Ecto neural progenitor cell (in vitro differentiated cells): ENCODE measurements around the gene AGAP1.

Experiments
- DNase-seq: peaks from one replicate; pipeline ENCODE4 v3.0.0-alpha.2; 2018; ENCODE audit warnings: low spot score

The AGAP1 gene

GRCh38 chr2:235569837-235570236 is 76.0 kb downstream of the AGAP1 start:
- DNase-seq, result no peak

DNA sequence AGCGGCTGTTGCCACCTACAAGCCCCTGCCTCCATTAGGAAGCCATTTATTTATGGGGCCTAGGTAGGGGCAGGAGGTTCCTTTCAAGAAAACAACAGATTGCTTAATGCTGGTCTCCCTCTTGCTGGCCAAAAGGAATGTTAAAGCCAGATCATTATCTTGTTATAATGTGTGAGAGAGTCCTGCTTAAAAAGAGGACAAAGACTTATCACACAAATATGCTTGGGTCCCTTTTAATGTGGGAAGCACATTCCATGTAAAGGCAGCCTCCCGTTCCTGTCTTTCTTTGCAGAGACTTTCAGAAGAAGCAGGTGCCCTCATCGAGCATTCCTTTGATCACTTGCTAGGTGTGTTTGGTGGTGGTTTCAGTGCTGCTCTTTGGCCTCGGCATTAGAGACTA is 76.4 kb downstream of the AGAP1 start:
- DNase-seq, result no peak

- DNase-seq, result no peak
Observed at GRCh38 chr2:235570966-235571692, 77.3 kb downstream of the AGAP1 start.

DNA sequence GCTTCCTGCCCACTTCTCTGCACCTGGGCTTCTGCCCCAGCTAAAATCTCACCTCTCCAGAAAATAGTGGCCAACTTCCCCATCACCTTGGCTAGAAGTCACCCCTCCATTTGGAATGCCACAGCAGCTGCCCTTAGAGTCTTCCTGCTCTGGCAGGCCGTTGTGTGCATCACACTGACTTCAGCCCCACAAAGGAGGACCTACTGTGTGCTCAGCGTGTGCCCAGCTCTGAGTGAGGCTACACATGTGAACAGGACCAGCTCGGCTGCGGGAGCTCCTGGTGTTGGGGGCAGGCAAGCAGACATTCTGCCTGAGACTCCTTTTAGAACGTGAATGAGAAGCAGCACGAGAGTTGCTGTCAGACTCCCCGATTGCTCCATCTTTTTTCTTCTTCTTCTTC is 78.7 kb downstream of the AGAP1 start:
- no peak for DNase-seq

GRCh38 chr2:235573331-235574221 is 79.7 kb downstream of the AGAP1 start:
- no peak for DNase-seq

DNA sequence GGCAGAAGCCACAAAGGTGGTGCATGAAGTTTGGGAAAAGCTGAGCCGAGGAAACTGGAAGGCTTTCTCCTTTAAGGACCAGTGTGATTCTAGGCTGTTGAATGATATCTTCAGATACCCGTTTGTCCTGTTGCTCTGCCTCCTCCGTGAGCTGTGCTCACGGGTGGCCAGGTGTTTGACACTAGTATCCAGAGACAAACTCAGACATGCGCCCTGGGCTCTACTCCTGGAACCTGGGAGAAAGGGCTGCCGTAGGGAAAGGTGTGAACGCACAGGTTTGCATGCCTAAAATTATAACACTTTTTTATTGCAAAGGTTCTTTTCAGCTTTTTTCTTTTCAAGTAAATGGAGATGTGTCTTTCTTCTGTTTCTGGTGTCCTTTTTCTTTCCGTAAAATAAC is 81.6 kb downstream of the AGAP1 start:
- DNase-seq, result no peak

DNA sequence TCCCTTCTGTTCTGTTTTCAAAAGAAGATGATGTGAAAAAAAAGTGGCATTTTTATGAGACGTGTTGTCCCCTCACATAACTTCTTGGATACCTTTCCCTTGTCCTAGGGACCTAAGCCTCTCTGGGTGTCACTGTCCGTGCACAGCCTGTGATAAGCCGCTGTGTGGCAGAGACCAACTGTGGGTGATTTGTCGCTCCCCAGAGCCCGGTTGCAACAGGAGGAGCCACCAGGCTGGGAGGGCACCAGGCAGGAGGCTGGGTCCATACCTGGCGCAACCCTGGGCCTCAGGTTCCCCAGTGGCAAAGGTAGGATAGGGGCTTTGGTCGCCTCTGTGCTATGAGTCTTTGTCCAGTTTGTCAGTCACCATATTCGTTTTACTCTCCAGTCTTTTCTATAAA is 82.1 kb downstream of the AGAP1 start:
- DNase-seq, result no peak

- no peak for DNase-seq
Observed at GRCh38 chr2:235576337-235576910, 82.6 kb downstream of the AGAP1 start.

DNA sequence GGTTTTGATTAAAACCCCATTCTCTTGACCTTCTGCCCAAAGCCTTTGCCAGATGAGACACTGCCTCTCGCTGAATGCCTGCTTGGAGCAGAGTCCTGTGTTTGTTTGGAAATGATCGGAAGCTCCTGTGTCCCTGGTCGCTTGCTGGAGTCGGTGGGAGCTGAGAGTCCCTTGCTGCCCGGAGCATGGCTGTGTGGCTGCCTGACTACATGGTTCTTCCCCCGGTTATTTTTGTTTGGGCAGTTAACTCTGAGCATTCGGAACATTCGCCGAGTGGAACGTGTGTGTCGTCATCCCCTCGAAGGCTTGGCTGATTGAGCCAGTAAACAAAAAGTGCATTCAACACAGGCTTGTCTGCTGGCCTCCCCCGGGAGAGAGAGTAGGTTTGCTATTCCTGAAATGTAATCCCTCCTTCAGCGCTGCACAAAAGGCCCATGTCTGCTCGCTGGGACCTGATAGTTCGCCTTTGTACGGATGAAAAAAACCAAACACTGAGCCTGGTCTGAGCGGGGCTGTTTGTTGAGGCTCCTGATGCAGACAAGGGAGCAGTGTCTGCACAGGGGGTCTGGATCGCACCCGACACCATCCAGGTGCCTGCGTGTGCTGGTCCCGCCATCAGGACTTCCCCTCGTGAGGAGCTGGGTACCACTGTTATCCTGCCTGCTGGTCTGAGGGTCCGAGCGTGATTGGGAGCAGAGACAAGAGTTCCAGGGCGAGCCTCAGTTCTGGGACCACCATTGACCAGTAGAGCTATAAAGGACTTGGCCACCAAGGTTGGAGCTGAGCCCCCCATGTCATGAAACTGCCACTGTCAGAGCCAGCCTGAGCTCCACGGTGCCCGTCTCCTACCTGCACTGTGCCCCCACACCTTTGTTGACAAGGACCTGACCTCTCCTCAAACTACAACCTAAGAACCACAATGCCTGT is 83.8 kb downstream of the AGAP1 start:
- DNase-seq, result peak; percentile 72

DNA sequence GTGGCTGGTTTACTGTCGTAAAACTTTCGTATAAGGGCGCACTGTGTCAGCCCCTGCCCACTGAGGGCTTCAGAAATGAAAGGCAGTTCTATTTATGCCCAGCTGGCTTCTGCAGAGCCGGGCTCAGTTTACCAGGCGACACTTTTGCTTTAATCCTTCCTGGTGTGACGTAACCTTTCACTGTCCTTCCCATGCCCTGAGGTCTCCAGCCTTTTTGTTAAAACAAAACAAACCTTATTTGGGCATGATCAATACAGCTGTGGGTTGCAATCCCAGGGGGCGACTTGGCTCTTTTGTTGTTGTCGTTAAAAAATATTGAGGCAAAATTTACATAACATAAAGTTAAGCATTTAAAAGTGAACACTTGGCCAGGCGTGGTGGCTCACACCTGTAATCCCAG is 85.3 kb downstream of the AGAP1 start:
- DNase-seq, result no peak

GRCh38 chr2:235580426-235581157 is 86.7 kb downstream of the AGAP1 start:
- no peak for DNase-seq

DNA sequence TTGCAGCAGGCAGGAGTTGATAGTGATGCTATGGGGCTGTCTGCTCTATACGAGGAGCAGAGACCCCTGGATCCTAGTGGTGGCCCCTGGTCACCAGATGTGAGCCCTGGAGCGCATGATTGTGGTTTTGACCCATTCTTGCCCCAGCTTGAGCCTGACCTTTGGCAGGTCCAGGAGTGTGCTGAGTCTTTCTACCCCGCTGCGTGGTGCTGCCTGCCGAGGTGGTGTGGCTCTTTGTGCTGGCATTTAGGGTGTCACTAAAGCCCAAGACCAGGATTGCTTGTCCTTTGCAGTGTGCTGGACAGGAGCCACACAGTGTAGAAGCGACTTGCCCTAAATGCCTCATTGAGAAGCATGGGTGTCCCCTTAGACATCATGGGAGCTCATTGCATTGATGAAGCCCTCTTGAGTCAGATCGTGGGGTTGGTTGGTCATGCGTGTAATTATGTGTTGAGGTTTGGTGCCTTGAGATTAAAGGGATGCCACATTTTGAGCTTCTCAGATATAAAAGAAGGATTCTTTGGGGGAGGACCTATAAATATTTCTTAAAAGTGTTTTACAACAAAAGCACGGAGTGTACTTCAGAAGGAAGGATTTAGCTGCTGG is 88.3 kb downstream of the AGAP1 start:
- no peak for DNase-seq

- no peak for DNase-seq
Observed at GRCh38 chr2:235582729-235583128, 88.9 kb downstream of the AGAP1 start.

DNA sequence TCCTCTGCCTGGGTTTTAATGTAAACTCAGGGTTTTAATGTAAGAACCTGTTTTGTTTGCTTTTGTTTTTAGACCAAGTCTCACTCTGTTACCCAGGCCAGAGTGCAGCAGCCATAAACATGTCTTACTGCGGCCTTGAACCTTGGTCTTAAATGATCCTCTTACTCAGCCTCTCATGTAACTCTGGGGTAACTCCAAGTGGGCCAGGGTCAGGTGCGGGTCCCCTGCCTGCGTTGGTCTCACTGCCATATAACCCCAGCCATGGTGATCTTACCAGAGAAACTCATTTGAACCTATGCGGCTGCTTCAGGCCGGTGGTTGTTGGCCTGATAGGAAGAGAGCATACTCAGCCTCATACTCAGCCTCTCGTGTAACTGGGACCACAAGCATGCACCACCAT is 89.3 kb downstream of the AGAP1 start:
- DNase-seq, result no peak

- DNase-seq, result no peak
Observed at GRCh38 chr2:235583925-235584637, 90.2 kb downstream of the AGAP1 start.

DNA sequence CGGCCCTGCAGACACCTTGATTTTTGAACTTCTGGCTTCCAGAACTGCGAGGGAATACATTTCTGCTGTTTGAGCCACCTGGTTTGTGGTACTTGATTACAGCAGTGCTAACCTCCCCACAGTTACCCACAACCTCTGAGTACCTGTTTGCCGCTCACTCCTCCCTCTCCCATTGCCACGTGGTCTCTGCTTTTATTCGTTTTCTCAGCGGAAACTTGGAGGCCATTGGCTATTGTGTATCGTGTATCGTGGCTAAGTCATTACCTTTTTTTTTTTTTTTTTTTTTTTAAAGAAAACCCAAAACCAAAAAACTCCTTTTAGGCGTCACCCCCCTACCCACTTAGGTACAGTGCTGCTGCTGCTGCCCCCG is 90.8 kb downstream of the AGAP1 start:
- no peak for DNase-seq

DNA sequence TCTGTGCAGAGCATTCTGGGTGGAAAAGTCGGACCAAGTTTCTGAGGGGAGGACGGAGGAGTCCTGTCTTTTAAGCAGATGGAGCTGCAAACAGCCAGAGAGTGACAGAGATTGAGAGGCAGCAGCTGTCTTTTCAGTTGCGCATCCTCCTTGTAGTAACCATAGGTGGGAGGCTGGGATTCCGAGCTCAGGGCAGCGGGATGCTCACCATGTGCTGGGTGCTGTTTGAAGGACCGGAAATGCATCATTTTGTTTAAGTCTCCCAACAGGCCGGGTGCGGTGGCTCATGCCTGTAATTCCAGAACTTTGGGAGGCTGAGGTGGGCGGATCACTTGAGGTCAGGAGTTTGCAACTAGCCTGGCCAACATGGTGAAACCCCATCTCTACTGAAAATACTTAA is 93.4 kb downstream of the AGAP1 start:
- no peak for DNase-seq

DNA sequence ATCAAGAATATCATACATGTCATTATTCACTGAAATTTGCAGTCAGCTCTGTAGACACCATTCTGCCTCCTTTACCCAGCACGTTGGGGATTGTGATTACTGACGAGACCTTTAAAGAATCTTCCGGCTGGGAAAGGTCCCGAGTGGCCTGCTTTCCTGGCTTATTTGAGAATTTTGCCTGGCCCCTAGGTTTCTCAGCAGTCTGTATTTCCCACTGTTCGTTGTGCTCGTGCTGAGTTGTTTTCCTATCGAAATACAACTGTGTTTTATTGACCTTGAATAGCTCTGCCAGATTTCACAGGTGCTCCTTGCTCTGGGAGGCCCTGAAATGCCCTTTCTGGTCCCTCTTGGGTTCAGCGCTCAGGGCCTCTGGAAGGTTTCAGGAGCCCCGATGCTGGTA is 94.9 kb downstream of the AGAP1 start:
- DNase-seq, result no peak

GRCh38 chr2:235591231-235591730 is 97.4 kb downstream of the AGAP1 start:
- DNase-seq, result no peak

GRCh38 chr2:235591921-235592320 is 98.1 kb downstream of the AGAP1 start:
- no peak for DNase-seq
